VCaP (cell line): ENCODE results near the gene SEC16A.

Experiments
- H3K27ac ChIP-seq: fragments of 450-650 bp; 2 replicates; pipeline ENCODE4 v1.5.1; 2017
- CTCF ChIP-seq: fragments of 450-650 bp; conservative IDR thresholded peaks from 2 replicates; pipeline ENCODE4 v1.5.1; 2017; ENCODE audit warnings: mild to moderate bottlenecking, moderate library complexity

The SEC16A gene

GRCh38 chr9:136509549-136509948, 26.7 kb upstream of the SEC16A start:
- no peak for TF ChIP-seq CTCF
- no peak overlapping the region for H3K27ac ChIP-seq

- H3K27ac ChIP-seq = no peak overlapping the region
- TF ChIP-seq CTCF = no peak
Observed at GRCh38 chr9:136508729-136509500, 26.1 kb upstream of the SEC16A start.

- no peak overlapping the region for H3K27ac ChIP-seq
- TF ChIP-seq CTCF = no peak
Observed at GRCh38 chr9:136507992-136508375, 25.1 kb upstream of the SEC16A start.

GRCh38 chr9:136507221-136507991, 24.6 kb upstream of the SEC16A start:
- no peak for TF ChIP-seq CTCF

GRCh38 chr9:136506425-136506824, 23.6 kb upstream of the SEC16A start:
- TF ChIP-seq CTCF = no peak
- H3K27ac ChIP-seq = no peak overlapping the region

More at GRCh38 chr9:136507221-136507991, 24.6 kb upstream of the SEC16A start:
- no peak overlapping the region for H3K27ac ChIP-seq

- no peak for TF ChIP-seq CTCF
- H3K27ac ChIP-seq = no peak overlapping the region
Observed at GRCh38 chr9:136505406-136506403, 22.9 kb upstream of the SEC16A start.
